H9 (cell line): Measurements from ENCODE around the gene DAZAP1. TPM values are rescaled to one million over a fixed set of nuclear protein-coding genes. Genes with fewer than 3 reads are reported as not detected.

Experiments used
- DNase-seq: peaks from one replicate; pipeline ENCODE4 v3.0.0-alpha.2; 2017
- H2AFZ ChIP-seq: one replicate; pipeline ENCODE4 v1.6.1; 2013; ENCODE audit warnings: mild to moderate bottlenecking, low read length, control low read depth, moderate library complexity
- H2AK5ac ChIP-seq: 2 replicates; pipeline ENCODE4 v1.6.1; 2013; ENCODE audit warnings: low read length, control low read depth, mixed read lengths; ENCODE audit not compliant: insufficient read length
- H2BK120ac ChIP-seq: one replicate; pipeline ENCODE4 v1.6.1; 2013; ENCODE audit warnings: low read depth, mild to moderate bottlenecking, low read length, control low read depth, inconsistent platforms; ENCODE audit not compliant: poor library complexity, severe bottlenecking
- H2BK12ac ChIP-seq: 2 replicates; pipeline ENCODE4 v1.6.1; 2013; ENCODE audit warnings: low read length, control low read depth, mixed read lengths, low read depth; ENCODE audit not compliant: insufficient read length
- H2BK15ac ChIP-seq: 2 replicates; pipeline ENCODE4 v1.6.1; 2013; ENCODE audit warnings: low read depth, low read length, control low read depth
- H2BK20ac ChIP-seq: one replicate; pipeline ENCODE4 v1.6.1; 2013; ENCODE audit warnings: low read depth, mild to moderate bottlenecking, low read length, control low read depth, inconsistent platforms; ENCODE audit not compliant: poor library complexity, severe bottlenecking
- H2BK5ac ChIP-seq: 2 replicates; pipeline ENCODE4 v1.6.1; 2013; ENCODE audit warnings: low read length, control low read depth, mixed read lengths; ENCODE audit not compliant: insufficient read length
- H3K14ac ChIP-seq: 2 replicates; pipeline ENCODE4 v1.6.1; 2013; ENCODE audit warnings: low read length, control low read depth; ENCODE audit not compliant: insufficient read depth
- H3K18ac ChIP-seq: 2 replicates; pipeline ENCODE4 v1.6.1; 2013; ENCODE audit warnings: low read depth, mild to moderate bottlenecking, mixed read lengths, low read length, control low read depth; ENCODE audit not compliant: insufficient read length
- H3K23ac ChIP-seq: 2 replicates; pipeline ENCODE4 v1.6.1; 2013; ENCODE audit warnings: low read length, control low read depth, mixed read lengths, low read depth; ENCODE audit not compliant: insufficient read length
- H3K23me2 ChIP-seq: 2 replicates; pipeline ENCODE4 v1.6.1; 2013; ENCODE audit warnings: low read depth, mild to moderate bottlenecking, mixed read lengths, low read length, control low read depth; ENCODE audit not compliant: insufficient read length, poor library complexity, severe bottlenecking
- H3K27ac ChIP-seq: 2 replicates; pipeline ENCODE4 v1.5.1; 2013; ENCODE audit warnings: low read length, control low read depth, mixed read lengths, low read depth; ENCODE audit not compliant: insufficient read length
- H3K27me3 ChIP-seq: 2 replicates; pipeline ENCODE4 v1.6.1; 2013; ENCODE audit warnings: low read length, control low read depth, inconsistent platforms; ENCODE audit not compliant: insufficient read depth
- H3K4ac ChIP-seq: 2 replicates; pipeline ENCODE4 v1.6.1; 2013; ENCODE audit warnings: low read depth, mild to moderate bottlenecking, control low read depth, inconsistent platforms, low read length, moderate library complexity
- H3K4me1 ChIP-seq: 2 replicates; pipeline ENCODE4 v1.6.1; 2013; ENCODE audit warnings: low read length, control low read depth, inconsistent platforms; ENCODE audit not compliant: insufficient read depth
- H3K4me2 ChIP-seq: 2 replicates; pipeline ENCODE4 v1.6.1; 2013; ENCODE audit warnings: low read length, control low read depth, mixed read lengths; ENCODE audit not compliant: insufficient read length, insufficient read depth
- H3K56ac ChIP-seq: 2 replicates; pipeline ENCODE4 v1.6.1; 2013; ENCODE audit warnings: low read depth, mild to moderate bottlenecking, mixed read lengths, low read length, control low read depth; ENCODE audit not compliant: insufficient read length
- H3K79me1 ChIP-seq: 2 replicates; pipeline ENCODE4 v1.6.1; 2013; ENCODE audit warnings: low read depth, mild to moderate bottlenecking, moderate library complexity, low read length, control low read depth, inconsistent platforms; ENCODE audit not compliant: insufficient read depth, poor library complexity, severe bottlenecking
- H3K79me2 ChIP-seq: 2 replicates; pipeline ENCODE4 v1.6.1; 2013; ENCODE audit warnings: low read length, control low read depth, inconsistent platforms; ENCODE audit not compliant: insufficient read depth
- H3K9ac ChIP-seq: 2 replicates; pipeline ENCODE4 v1.6.1; 2013; ENCODE audit warnings: low read length, control low read depth, mixed read lengths; ENCODE audit not compliant: insufficient read length; ENCODE audit errors: extremely low read depth
- H3K9me3 ChIP-seq: one replicate; pipeline ENCODE4 v1.6.1; 2013; ENCODE audit warnings: low read depth, low read length, inconsistent platforms; ENCODE audit not compliant: control insufficient read depth
- H3T11ph ChIP-seq: one replicate; pipeline ENCODE4 v1.6.1; 2013; ENCODE audit warnings: mild to moderate bottlenecking, low read length, control low read depth, inconsistent platforms
- H4K20me1 ChIP-seq: one replicate; pipeline ENCODE4 v1.6.1; 2013; ENCODE audit not compliant: control insufficient read depth, insufficient read length, insufficient read depth
- H4K5ac ChIP-seq: 2 replicates; pipeline ENCODE4 v1.6.1; 2013; ENCODE audit warnings: low read depth, mild to moderate bottlenecking, mixed read lengths, low read length, control low read depth; ENCODE audit not compliant: insufficient read length
- H4K8ac ChIP-seq: replicated peaks from 2 replicates; pipeline ENCODE4 v1.6.1; 2013; ENCODE audit warnings: low read length, control low read depth, mixed read lengths, low read depth; ENCODE audit not compliant: insufficient read length
- H4K91ac ChIP-seq: 2 replicates; pipeline ENCODE4 v1.6.1; 2013; ENCODE audit warnings: low read depth, mild to moderate bottlenecking, moderate library complexity, mixed read lengths, low read length, control low read depth; ENCODE audit not compliant: insufficient read length
- H3K27ac Mint-ChIP-seq, 3 experiments: 2 replicates in 2 of 3; 3 replicates in 1 of 3; pipeline ENCODE4 v1.8.0; 2020 to 2021; ENCODE audit warnings: mixed read lengths in 3 of 3, mild to moderate bottlenecking in 1 of 3, moderate library complexity in 1 of 3
- H3K27me3 Mint-ChIP-seq: 2 replicates; pipeline ENCODE4 v1.8.0; 2021; ENCODE audit warnings: low read depth, mild to moderate bottlenecking, moderate library complexity, mixed read lengths
- H3K36me3 Mint-ChIP-seq, 3 experiments: 2 replicates in 2 of 3; 3 replicates in 1 of 3; pipeline ENCODE4 v1.8.0; 2020 to 2021; ENCODE audit warnings: low read depth in 3 of 3, mixed read lengths in 3 of 3; ENCODE audit not compliant: insufficient read depth in 1 of 3
- H3K4me1 Mint-ChIP-seq, 2 experiments: 2 replicates each; pipeline ENCODE4 v1.8.0; 2020; ENCODE audit warnings: mixed read lengths in 2 of 2
- H3K4me3 Mint-ChIP-seq, 2 experiments: 2 replicates in 1 of 2; 3 replicates in 1 of 2; pipeline ENCODE4 v1.8.0; 2020 to 2021; ENCODE audit warnings: mild to moderate bottlenecking in 2 of 2, mixed read lengths in 2 of 2, moderate library complexity in 1 of 2
- H3K9me3 Mint-ChIP-seq, 2 experiments: 2 replicates in 1 of 2; 3 replicates in 1 of 2; pipeline ENCODE4 v1.8.0; 2020; ENCODE audit warnings: mild to moderate bottlenecking in 2 of 2, mixed read lengths in 2 of 2, moderate library complexity in 1 of 2
- CTCF ChIP-seq: fragments of 200-600 bp; sonication (generic); conservative IDR thresholded peaks from 3 replicates; pipeline ENCODE4 v1.8.0; 2021; ENCODE audit warnings: antibody characterized with exemption, mild to moderate bottlenecking
- WGBS: extraction: QIAGEN DNeasy Blood & Tissue Kit; methylation state at CpG from one replicate; pipeline ENCODE4 v1.1.7; 2013; ENCODE audit warnings: missing lambda C conversion rate, low lambda C conversion rate, mixed read lengths; ENCODE audit not compliant: insufficient read length; ENCODE audit errors: extremely low coverage; 5-methylcytosine and 5-hydroxymethylcytosine counted together
- total RNA-seq: library from RNA; stranded (reverse); gene quantifications from 2 replicates; pipeline ENCODE4 v1.2.1, GENCODE V29; 2021

Gene DAZAP1
- total RNA-seq, 1 experiment from 2014 or later = 265 TPM

- no peak overlapping the region for H4K5ac ChIP-seq
- DNase-seq = no peak
- H2AFZ ChIP-seq = no peak overlapping the region
- H3K23me2 ChIP-seq = peaks cover 12% of the 10 kb centered on the region
- no peak overlapping the region for H2BK12ac ChIP-seq
- no peak overlapping the region for H2BK20ac ChIP-seq
- H4K20me1 ChIP-seq = peaks cover 3% of the 10 kb centered on the region
- H2BK15ac ChIP-seq = no peak overlapping the region
- no peak overlapping the region for H2BK5ac ChIP-seq
- H3K27me3 Mint-ChIP-seq = peaks cover 36% of the 10 kb centered on the region
- peaks cover 5 to 13% (median 11%) of the 10 kb centered on the region in 3 experiments; a peak in 6 of 7 replicates for H3K36me3 Mint-ChIP-seq
- H3K14ac ChIP-seq = no peak overlapping the region
- H3K4me1 Mint-ChIP-seq = peaks cover 2 to 18% of the 10 kb centered on the region in 2 experiments; a peak in 3 of 4 replicates
- H3K27me3 ChIP-seq = peaks cover 11% of the 10 kb centered on the region; the same call in 1 of the 2 replicates
- H2AK5ac ChIP-seq = no peak overlapping the region
- no peak overlapping the region for H3K27ac Mint-ChIP-seq
- TF ChIP-seq CTCF = no peak
- no peak overlapping the region for H3K27ac ChIP-seq
- H3K23ac ChIP-seq = no peak overlapping the region
- no peaks in the 10 kb centered on the region for H3K9me3 ChIP-seq
- H3T11ph ChIP-seq = no peak overlapping the region
- no peak overlapping the region for H3K9ac ChIP-seq
- WGBS = no CpG with 5 or more reads among the region's 26 CpGs
- H2BK120ac ChIP-seq = no peak overlapping the region
- H3K4me2 ChIP-seq = no peak overlapping the region
- H3K4me1 ChIP-seq = no peaks in the 10 kb centered on the region
- no peak overlapping the region for H3K4me3 Mint-ChIP-seq
- no peaks in the 10 kb centered on the region for H3K9me3 Mint-ChIP-seq
- no peak overlapping the region for H4K8ac ChIP-seq
- H3K18ac ChIP-seq = no peak overlapping the region
- no peaks in the 10 kb centered on the region for H3K79me2 ChIP-seq
- H3K56ac ChIP-seq = no peak overlapping the region
- no peak overlapping the region for H3K4ac ChIP-seq
- H4K91ac ChIP-seq = no peak overlapping the region
- H3K79me1 ChIP-seq = no peaks in the 10 kb centered on the region
These were observed 67.5 kb downstream of the DAZAP1 start for GRCh38 chr19:1474765-1475351.
